ENCODE data around the gene ADAMTS5. TPM values are rescaled to one million over a fixed set of nuclear protein-coding genes. Genes with fewer than 3 reads are reported as not detected.

The ADAMTS5 gene
- total and polyA plus RNA-seq, 8 donors, result 0.55 to 52.0 (median 3.5) TPM

DNA sequence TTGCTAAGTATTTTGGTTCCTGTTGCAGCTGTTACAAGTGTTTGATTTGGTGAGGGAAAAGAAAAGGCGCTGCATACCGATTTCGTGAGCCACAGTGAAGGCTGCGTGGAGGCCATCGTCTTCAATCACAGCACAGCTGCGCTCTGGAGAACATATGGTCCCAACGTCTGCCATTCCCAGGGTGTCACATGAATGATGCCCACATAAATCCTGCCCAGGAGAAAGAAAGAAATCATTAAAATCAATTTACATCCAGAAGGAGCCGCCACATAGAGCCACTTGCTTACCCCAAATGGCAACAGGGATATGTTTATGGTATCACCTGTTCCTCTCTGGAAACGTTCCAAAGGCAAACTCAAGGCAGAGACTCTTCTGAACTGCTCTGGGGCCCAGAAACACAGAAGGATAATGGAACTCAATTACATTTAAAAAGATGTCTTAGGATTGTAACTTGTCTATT, 12.2 kb downstream of the ADAMTS5 start:
- intact Hi-C loops (cut with DNase I; ENCODE audit: low total_unique reads), result no loop called here
- 83 to 88% (median 87%) methylated on average over 9 of the region's 9 CpGs for WGBS, 5 donors
- TF ChIP-seq EP300 (IDR thresholded peaks at IDR 0.05), result no peak
- no peak for TF ChIP-seq POLR2A (IDR thresholded peaks at IDR 0.05)
- no peak for TF ChIP-seq POLR2AphosphoS5 (IDR thresholded peaks at IDR 0.05)
- TF ChIP-seq, protein P1, sequence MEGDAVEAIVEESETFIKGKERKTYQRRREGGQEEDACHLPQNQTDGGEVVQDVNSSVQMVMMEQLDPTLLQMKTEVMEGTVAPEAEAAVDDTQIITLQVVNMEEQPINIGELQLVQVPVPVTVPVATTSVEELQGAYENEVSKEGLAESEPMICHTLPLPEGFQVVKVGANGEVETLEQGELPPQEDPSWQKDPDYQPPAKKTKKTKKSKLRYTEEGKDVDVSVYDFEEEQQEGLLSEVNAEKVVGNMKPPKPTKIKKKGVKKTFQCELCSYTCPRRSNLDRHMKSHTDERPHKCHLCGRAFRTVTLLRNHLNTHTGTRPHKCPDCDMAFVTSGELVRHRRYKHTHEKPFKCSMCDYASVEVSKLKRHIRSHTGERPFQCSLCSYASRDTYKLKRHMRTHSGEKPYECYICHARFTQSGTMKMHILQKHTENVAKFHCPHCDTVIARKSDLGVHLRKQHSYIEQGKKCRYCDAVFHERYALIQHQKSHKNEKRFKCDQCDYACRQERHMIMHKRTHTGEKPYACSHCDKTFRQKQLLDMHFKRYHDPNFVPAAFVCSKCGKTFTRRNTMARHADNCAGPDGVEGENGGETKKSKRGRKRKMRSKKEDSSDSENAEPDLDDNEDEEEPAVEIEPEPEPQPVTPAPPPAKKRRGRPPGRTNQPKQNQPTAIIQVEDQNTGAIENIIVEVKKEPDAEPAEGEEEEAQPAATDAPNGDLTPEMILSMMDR (IDR thresholded peaks at IDR 0.05), result no peak

DNA sequence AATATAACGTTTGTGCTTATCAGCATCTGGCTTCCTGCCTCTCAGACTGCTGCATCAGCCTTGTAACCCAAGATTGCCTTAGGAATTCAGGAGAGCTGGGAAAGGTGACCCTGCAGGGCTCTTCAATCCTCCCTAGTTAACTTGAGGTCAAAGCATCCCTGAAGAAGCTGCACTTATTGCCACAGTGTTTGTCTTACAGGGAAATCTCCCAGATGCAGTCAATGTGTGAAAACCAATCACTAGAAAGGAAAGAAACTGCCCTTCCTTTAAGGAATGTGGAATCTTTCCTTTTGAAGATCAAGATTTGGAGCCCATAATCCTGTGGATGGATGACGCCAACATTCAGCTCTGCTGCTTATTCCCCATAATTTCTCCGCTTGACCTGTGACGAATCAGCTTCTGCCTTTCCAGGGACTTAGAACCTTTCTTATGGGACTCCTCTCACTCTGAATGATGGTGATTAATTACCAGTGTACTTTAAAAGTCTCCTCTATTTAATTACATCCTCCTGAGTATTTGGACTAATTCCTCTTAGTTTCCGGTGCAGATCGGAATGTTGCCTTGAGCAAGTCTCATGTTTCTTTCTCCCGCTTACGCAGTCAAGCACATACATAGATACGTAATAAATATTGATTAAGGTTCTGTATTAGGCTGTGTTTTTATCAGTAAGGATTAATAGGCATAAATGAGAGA, 14.4 kb downstream of the ADAMTS5 start:
- 66 to 74% (median 70%) methylated on average over 9 of the region's 9 CpGs for WGBS, 5 donors
- no peak overlapping the region for H3K27ac ChIP-seq
- TF ChIP-seq EP300 (IDR thresholded peaks at IDR 0.05), result no peak
- no peak for TF ChIP-seq POLR2AphosphoS5 (IDR thresholded peaks at IDR 0.05)
- TF ChIP-seq POLR2A (IDR thresholded peaks at IDR 0.05), result no peak
- TF ChIP-seq, protein P1 (IDR thresholded peaks at IDR 0.05), result no peak

More for the DNA sequence above, 12.2 kb downstream of the ADAMTS5 start:
- no peaks in the 10 kb centered on the region for H3K9me3 ChIP-seq
- H3K27ac ChIP-seq, result no peak overlapping the region
- H3K27me3 ChIP-seq, result no peaks in the 10 kb centered on the region
- peaks cover 0 to 3% (median 0%) of the 10 kb centered on the region in 4 donors for H3K36me3 ChIP-seq
- no peak for DNase-seq
- H3K4me1 ChIP-seq, result peaks cover 0 to 12% (median 4%) of the 10 kb centered on the region in 4 donors
- H3K4me3 ChIP-seq, result no peak overlapping the region

DNA sequence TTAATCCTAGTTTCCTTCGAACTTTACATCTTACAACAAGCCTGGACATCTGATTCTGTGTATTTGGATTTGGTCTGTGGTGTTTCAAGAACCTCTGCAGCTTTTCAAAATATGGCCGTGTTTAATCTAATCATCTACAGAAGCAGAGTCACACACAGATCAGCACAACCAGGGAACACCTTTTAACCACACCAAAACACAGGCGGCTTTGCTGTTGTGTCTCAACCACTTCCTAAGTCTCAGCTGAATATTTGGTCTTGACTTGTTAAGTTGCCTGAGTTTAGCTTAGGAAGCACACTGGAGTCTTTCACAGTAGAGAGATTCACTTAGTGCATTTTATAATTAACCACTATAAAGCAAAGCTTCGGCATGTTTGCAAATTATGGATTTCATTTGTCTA, 17.1 kb downstream of the ADAMTS5 start:
- Histone ChIP-seq H3K27ac (no peak overlapping the region), H3K36me3 (peaks cover 0 to 3% (median 0%) of the 10 kb centered on the region in 4 donors), H3K9me3 (no peaks in the 10 kb centered on the region), H3K4me3 (no peak overlapping the region), H3K27me3 (no peaks in the 10 kb centered on the region), H3K4me1 (peaks cover 0 to 18% (median 8%) of the 10 kb centered on the region in 4 donors)
- intact Hi-C loops (cut with DNase I; ENCODE audit: low total_unique reads), result no loop called here
- WGBS, 5 donors, result 63 to 70% (median 66%) methylated on average over 4 of the region's 4 CpGs
- TF ChIP-seq, protein P1 (IDR thresholded peaks at IDR 0.05), result no peak
- TF ChIP-seq POLR2AphosphoS5 (IDR thresholded peaks at IDR 0.05), result no peak
- TF ChIP-seq EP300 (IDR thresholded peaks at IDR 0.05), result no peak
- TF ChIP-seq POLR2A (IDR thresholded peaks at IDR 0.05), result no peak
- no peak for DNase-seq

More for the DNA sequence above, 14.4 kb downstream of the ADAMTS5 start:
- intact Hi-C loops (cut with DNase I; ENCODE audit: low total_unique reads), result no loop called here
- H3K36me3 ChIP-seq, result peaks cover 0 to 3% (median 0%) of the 10 kb centered on the region in 4 donors
- no peaks in the 10 kb centered on the region for H3K9me3 ChIP-seq
- no peak overlapping the region for H3K4me3 ChIP-seq
- DNase-seq, result no peak
- H3K4me1 ChIP-seq, result peaks cover 0 to 8% (median 0%) of the 10 kb centered on the region in 4 donors
- H3K27me3 ChIP-seq, result no peaks in the 10 kb centered on the region

DNA sequence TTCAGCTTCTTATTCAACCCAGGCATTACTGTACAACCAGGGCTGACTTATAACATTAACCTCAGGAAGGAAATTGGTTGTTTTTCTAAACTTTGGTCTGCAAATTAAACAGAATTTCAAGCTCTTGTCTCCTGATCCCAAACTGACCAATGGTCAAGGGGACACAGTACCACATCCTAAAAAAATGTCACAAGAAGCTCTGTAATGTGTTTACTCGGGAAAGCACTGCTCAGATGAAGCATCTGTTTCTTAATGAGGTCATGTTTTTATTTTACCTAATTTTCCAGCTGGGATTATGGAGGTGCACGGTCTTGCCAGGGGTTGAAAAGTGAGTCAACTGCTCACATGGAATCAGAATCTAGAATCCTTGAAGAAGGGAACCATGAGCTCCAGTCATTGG, 18.7 kb downstream of the ADAMTS5 start:
- no peaks in the 10 kb centered on the region for H3K36me3 ChIP-seq
- intact Hi-C loops (cut with DNase I; ENCODE audit: low total_unique reads), result no loop called here
- H3K27me3 ChIP-seq, result no peaks in the 10 kb centered on the region
- H3K27ac ChIP-seq, result no peak overlapping the region
- H3K4me3 ChIP-seq, result no peak overlapping the region
- no peak for DNase-seq
- no peaks in the 10 kb centered on the region for H3K9me3 ChIP-seq
- TF ChIP-seq EP300 (IDR thresholded peaks at IDR 0.05) (no peak), POLR2A (IDR thresholded peaks at IDR 0.05) (no peak), POLR2AphosphoS5 (IDR thresholded peaks at IDR 0.05) (no peak)
- TF ChIP-seq, protein P1 (IDR thresholded peaks at IDR 0.05), result no peak
- peaks cover 0 to 18% (median 8%) of the 10 kb centered on the region in 4 donors for H3K4me1 ChIP-seq
- WGBS, 5 donors, result 31 to 52% (median 50%) methylated on average over 2 of the region's 2 CpGs

Measured in stomach (tissue), 9 donors.